HEK293 (cell line): ENCODE measurements around the gene AFF3.

Source experiments
- CTCF ChIA-PET: fragments of 350-600 bp; formaldehyde crosslinking; extraction: SDS; loops from one replicate; lab custom pipeline; 2021; ENCODE audit warnings: antibody characterized with exemption; lab: Yijun Ruan, JAX
- POLR2A ChIA-PET: fragments of 300-600 bp; formaldehyde crosslinking; extraction: SDS; loops from one replicate; lab custom pipeline; 2020; ENCODE audit warnings: antibody characterized with exemption, inconsistent platforms; lab: Yijun Ruan, JAX
- H3K27ac ChIP-seq: fragments of 200-500 bp; sonication (Bioruptor generic); 2 replicates; pipeline ENCODE4 v1.5.1; 2014; ENCODE audit warnings: low read depth, low read length, control low read depth, inconsistent platforms; ENCODE audit errors: extremely low read depth
- H3K36me3 ChIP-seq, 2 experiments: fragments of 200-500 bp in 1 of 2; sonication (Bioruptor generic) in 1 of 2; 1 replicate in 1 of 2; 2 replicates in 1 of 2; pipeline ENCODE4 v1.5.1; 2014 to 2017; ENCODE audit warnings: inconsistent platforms in 2 of 2, low read length in 2 of 2; ENCODE audit not compliant: control insufficient read depth in 2 of 2, insufficient read depth in 1 of 2
- H3K4me1 ChIP-seq: fragments of 200-500 bp; sonication (Bioruptor generic); 2 replicates; pipeline ENCODE4 v1.5.1; 2014; ENCODE audit warnings: mild to moderate bottlenecking, low read length, inconsistent platforms; ENCODE audit not compliant: control insufficient read depth, insufficient read depth
- H3K4me3 ChIP-seq: 2 replicates; pipeline ENCODE4 v1.5.1; 2011; ENCODE audit warnings: low read depth, mild to moderate bottlenecking, control low read depth, low read length, moderate library complexity
- H3K9me3 ChIP-seq: fragments of 200-500 bp; sonication (Bioruptor generic); 2 replicates; pipeline ENCODE4 v1.5.1; 2014; ENCODE audit warnings: low read depth, low read length, inconsistent platforms; ENCODE audit not compliant: control insufficient read depth, insufficient read depth
- KLF17 ChIP-seq: fragments of 450-650 bp; formaldehyde crosslinking; IDR thresholded peaks from 2 replicates; pipeline ENCODE4 v1.5.1; 2016; ENCODE audit warnings: missing biosample characterization, missing genetic modification characterization
- PBX3 ChIP-seq: sonication (generic); formaldehyde crosslinking; IDR thresholded peaks from 2 replicates; pipeline ENCODE4 v1.8.1; 2022; ENCODE audit warnings: mild to moderate bottlenecking, moderate library complexity, missing genetic modification reagents
- PRDM6 ChIP-seq: fragments of 450-650 bp; formaldehyde crosslinking; IDR thresholded peaks from 2 replicates; pipeline ENCODE4 v1.5.1; 2017; ENCODE audit warnings: missing biosample characterization, missing genetic modification characterization
- SP7 ChIP-seq: fragments of 450-650 bp; formaldehyde crosslinking; IDR thresholded peaks from 2 replicates; pipeline ENCODE4 v1.5.1; 2016; ENCODE audit warnings: missing biosample characterization, missing genetic modification characterization
- TSHZ1 ChIP-seq: fragments of 450-650 bp; formaldehyde crosslinking; IDR thresholded peaks from 2 replicates; pipeline ENCODE4 v1.5.1; 2016; ENCODE audit warnings: missing biosample characterization, missing genetic modification characterization, borderline replicate concordance
- ZBTB17 ChIP-seq: fragments of 450-650 bp; formaldehyde crosslinking; IDR thresholded peaks from 2 replicates; pipeline ENCODE4 v1.5.1; 2016; ENCODE audit warnings: missing biosample characterization, missing genetic modification characterization
- ZBTB21 ChIP-seq: fragments of 450-650 bp; formaldehyde crosslinking; IDR thresholded peaks from 2 replicates; pipeline ENCODE4 v1.5.1; 2017; ENCODE audit warnings: missing biosample characterization, missing genetic modification characterization
- ZBTB6 ChIP-seq: fragments of 450-650 bp; formaldehyde crosslinking; IDR thresholded peaks from 2 replicates; pipeline ENCODE4 v1.5.1; 2017; ENCODE audit warnings: missing biosample characterization, missing genetic modification characterization
- ZNF148 ChIP-seq: fragments of 450-650 bp; formaldehyde crosslinking; IDR thresholded peaks from 2 replicates; pipeline ENCODE4 v1.5.0; 2017; ENCODE audit warnings: missing biosample characterization, missing genetic modification characterization, borderline replicate concordance
- ZNF155 ChIP-seq: fragments of 450-650 bp; formaldehyde crosslinking; IDR thresholded peaks from 2 replicates; pipeline ENCODE4 v1.5.1; 2016; ENCODE audit warnings: missing biosample characterization, missing genetic modification characterization
- ZNF394 ChIP-seq: fragments of 450-650 bp; formaldehyde crosslinking; IDR thresholded peaks from 2 replicates; pipeline ENCODE4 v1.5.1; 2016; ENCODE audit warnings: missing biosample characterization, missing genetic modification characterization, mild to moderate bottlenecking, moderate library complexity, borderline replicate concordance
- ZNF404 ChIP-seq: fragments of 450-650 bp; formaldehyde crosslinking; IDR thresholded peaks from 2 replicates; pipeline ENCODE4 v1.5.1; 2017; ENCODE audit warnings: missing biosample characterization, missing genetic modification characterization
- ZNF473 ChIP-seq: fragments of 450-650 bp; formaldehyde crosslinking; IDR thresholded peaks from 2 replicates; pipeline ENCODE4 v1.5.1; 2017; ENCODE audit warnings: missing biosample characterization, missing genetic modification characterization
- ZNF529 ChIP-seq: fragments of 450-650 bp; formaldehyde crosslinking; IDR thresholded peaks from 2 replicates; pipeline ENCODE4 v1.5.1; 2017; ENCODE audit warnings: missing genetic modification characterization, missing biosample characterization; ENCODE audit not compliant: insufficient replicate concordance
- ZNF561 ChIP-seq: fragments of 450-650 bp; IDR thresholded peaks from 2 replicates; pipeline ENCODE4 v1.5.1; 2018; ENCODE audit warnings: missing biosample characterization, missing genetic modification characterization, borderline replicate concordance
- ZNF596 ChIP-seq: fragments of 450-650 bp; IDR thresholded peaks from 2 replicates; pipeline ENCODE4 v1.5.0; 2018; ENCODE audit warnings: missing biosample characterization, mild to moderate bottlenecking, missing genetic modification characterization, moderate library complexity
- ZNF626 ChIP-seq: fragments of 450-650 bp; sonication (Bioruptor Pico); formaldehyde crosslinking; IDR thresholded peaks from 2 replicates; pipeline ENCODE4 v1.5.1; 2018; ENCODE audit warnings: missing biosample characterization, missing genetic modification characterization, inconsistent platforms

AFF3 gene

GRCh38 chr2:100018341-100019193 lies 123.8 kb downstream of the AFF3 start:
- no peak overlapping the region for H3K27ac ChIP-seq
- peaks cover 4 to 5% of the 10 kb centered on the region in 2 experiments; a peak in 2 of 3 replicates for H3K36me3 ChIP-seq
- TF ChIP-seq PRDM6 (tag by site-specific recombination) (peak; percentile 62), ZNF473 (tag by site-specific recombination) (no peak), ZNF596 (tag by site-specific recombination) (no peak), KLF17 (tag by site-specific recombination) (no peak), ZNF561 (tag by site-specific recombination) (no peak), ZNF155 (tag by site-specific recombination) (no peak), ZNF529 (tag by site-specific recombination) (no peak)
- peaks cover 9% of the 10 kb centered on the region for H3K4me1 ChIP-seq
- H3K9me3 ChIP-seq, result no peaks in the 10 kb centered on the region
- ChIA-PET POLR2A (no interaction called here), CTCF (interaction anchor here (0.6 to 0.7 kb wide), 3 partner anchors 15 to 591 kb away, joined by 3 to 4 read pairs (median 4); no protein-coding TSS in a partner anchor)
- H3K4me3 ChIP-seq, result no peak overlapping the region

- H3K27ac ChIP-seq, result no peak overlapping the region
- H3K9me3 ChIP-seq, result no peaks in the 10 kb centered on the region
- ChIA-PET CTCF (interaction anchor here (0.7 kb wide), 1 partner anchor 592 kb away, joined by 4 read pairs; no protein-coding TSS in a partner anchor), POLR2A (no interaction called here)
- TF ChIP-seq PBX3 (CRISPR knock-in tag) (no peak), ZBTB6 (no peak), ZBTB17 (tag by site-specific recombination) (0 out of 2 replicates have a peak, but pooled peaks have one; percentile 26), ZBTB21 (no peak), ZNF404 (no peak), SP7 (0 out of 2 replicates have a peak, but pooled peaks have one; percentile 30), ZNF148 (tag by site-specific recombination) (no peak), TSHZ1 (tag by site-specific recombination) (no peak), ZNF626 (tag by site-specific recombination) (no peak), ZNF394 (no peak)
- H3K4me3 ChIP-seq, result no peak overlapping the region
- peaks cover 4 to 5% of the 10 kb centered on the region in 2 experiments; a peak in 2 of 3 replicates for H3K36me3 ChIP-seq
- H3K4me1 ChIP-seq, result peaks cover 9% of the 10 kb centered on the region
These were observed 124.8 kb downstream of the AFF3 start for GRCh38 chr2:100017633-100018032.
